ENCODE measurements around the gene RUNX3.

GRCh38 chr1:24909388-24909898 is 20.6 kb downstream of the RUNX3 start:
- TF ChIP-seq POLR2AphosphoS5 (IDR thresholded peaks at IDR 0.05; ENCODE audit: low read depth, low read length) (no peak), TAF1 (IDR thresholded peaks at IDR 0.05; ENCODE audit: borderline replicate concordance, low read depth, low read length) (no peak), POLR2A (IDR thresholded peaks at IDR 0.05; ENCODE audit: low read depth, low read length) (no peak; the same call in none of the 2 replicates)

All from GM12892 (cell line).